ENCODE data around the gene IDH2.
"Not testable (repeated sequence)": the region's sequence is repeated elsewhere in the genome, so short reads cannot be mapped to it uniquely, and the experiment has no call there.

The IDH2 gene

DNA sequence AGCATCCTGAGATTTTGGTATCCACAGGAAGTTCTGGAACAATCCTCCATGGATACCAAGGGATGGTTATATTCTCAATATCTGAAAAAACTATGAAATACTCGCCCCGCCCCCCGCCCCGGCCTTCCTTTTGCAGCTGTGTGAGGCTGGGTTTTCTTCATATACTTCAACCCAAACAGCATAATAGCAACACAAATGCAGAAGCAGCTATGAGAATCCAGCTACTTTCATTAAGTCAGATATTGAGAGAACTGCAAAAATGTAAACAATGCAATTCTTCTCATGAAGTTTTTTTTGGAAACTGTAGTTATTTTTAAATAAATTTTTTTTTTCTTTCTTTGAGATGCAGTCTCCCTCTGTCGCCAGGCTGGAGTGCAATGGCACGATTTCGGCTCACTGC, 10.9 kb upstream of the IDH2 start:
- DNase-seq, result no peak

DNA sequence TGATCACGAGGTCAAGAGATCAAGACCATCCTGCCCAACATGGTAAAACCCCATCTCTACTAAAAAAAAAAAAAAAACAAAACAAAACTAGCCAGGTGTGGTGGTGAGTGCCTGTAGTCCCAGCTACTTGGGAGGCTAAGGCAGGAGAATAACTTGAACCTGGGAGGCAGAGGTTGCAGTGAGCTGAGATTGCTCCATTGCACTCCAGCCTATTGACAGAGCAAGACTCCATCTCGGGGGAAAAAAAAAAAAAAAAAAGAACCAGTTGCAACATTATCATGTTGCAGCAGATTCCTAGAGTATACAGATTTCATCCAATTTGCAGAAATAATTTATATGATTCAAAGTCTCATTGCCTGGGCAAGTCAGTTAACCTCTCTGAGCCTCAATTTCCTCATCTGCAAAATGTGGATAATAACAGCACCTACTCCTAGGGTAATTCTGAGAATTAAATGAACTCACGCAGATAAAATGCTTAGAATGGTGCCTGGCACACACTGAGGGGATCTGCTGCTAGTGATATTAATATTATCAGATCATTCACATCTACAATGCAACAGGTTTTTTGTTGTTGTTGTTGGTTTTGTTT, 7.0 kb upstream of the IDH2 start:
- DNase-seq, result not testable (repeated sequence)

DNA sequence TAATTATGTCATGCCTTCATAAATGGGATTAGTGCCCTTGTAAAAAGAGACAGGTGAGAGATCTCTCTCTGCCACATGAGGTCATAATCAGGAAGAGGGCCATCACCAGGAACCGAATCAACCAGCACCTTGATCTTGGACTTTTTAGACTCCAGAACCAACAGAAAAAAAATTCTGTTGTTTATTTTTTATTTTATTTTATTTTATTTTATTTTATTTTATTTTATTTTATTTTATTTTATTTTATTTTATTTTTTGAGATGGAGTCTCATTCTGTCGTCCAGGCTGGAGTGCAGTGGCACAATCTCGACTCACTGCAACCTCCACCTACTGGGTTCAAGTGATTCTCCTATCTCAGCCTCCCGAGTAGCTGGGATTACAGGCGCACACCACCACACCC, 5.8 kb upstream of the IDH2 start:
- DNase-seq, result not testable (repeated sequence)

DNA sequence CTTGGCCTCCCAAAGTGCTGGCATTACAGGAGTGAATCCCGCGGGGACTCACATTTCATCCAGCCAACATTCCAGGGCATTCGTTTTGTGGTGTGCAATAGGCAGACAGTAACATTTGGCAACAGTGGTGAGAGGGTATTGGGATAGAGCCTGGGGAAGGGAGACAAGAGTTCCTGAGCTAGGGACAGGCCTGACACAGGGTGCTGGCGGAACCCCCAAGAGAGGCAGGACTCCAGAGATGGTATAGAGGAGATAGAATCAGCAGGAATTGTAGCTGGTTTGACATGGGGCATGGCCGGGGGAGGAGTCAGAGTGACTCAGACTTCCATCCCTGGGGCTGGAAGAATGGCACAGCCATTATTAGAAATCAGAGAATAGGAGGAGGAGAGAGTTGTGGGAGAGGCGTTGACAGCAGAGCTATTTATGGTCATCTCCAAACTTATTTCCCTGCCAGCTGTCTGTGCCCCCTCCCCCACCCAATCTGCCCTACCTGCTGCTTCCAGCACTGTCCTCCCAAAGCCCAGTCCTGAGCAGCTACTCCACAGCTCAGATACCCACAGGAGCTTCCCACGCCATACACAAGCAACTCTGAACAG, 4.4 kb upstream of the IDH2 start:
- peak; percentile 65 for DNase-seq

DNA sequence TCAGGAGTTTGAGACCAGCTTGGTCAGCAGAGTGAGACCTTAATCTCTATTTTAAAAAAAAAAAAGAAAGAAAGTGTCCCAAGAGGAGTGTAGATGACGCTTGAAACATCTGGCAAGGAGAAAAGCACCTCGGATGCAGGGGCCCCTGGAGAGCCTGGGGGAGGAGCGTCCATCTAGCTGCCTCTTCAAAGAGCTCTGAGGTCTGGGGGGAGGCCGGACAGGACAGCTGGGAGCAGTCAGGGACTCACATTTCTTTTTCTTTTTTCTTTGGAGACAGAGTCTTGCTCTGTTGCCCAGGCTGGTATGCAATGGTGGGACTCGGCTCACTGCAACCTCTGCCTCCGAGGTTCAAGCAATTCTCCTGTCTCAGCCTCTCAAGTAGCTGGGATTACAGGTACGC, 3.3 kb upstream of the IDH2 start:
- DNase-seq, result no peak

DNA sequence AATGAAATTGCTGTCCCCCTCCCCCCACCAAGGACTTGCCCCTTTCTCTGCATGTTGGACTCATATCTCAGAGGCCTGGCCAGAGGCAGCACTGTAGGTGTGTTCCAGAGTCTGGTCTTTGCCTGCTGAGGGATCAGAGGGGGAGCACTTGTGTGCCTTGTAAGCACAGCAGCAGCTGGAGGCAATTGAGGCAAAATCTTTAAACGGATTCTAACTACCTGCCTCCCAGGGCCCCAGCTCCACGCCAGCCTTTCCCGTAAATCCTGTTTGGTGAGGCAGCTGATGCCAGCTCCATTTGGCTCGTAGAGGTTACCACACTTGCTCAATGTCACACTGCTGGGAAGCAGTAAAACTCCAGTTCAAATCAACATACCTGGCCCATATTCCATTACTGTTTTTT, 2.3 kb upstream of the IDH2 start:
- DNase-seq, result no peak

DNA sequence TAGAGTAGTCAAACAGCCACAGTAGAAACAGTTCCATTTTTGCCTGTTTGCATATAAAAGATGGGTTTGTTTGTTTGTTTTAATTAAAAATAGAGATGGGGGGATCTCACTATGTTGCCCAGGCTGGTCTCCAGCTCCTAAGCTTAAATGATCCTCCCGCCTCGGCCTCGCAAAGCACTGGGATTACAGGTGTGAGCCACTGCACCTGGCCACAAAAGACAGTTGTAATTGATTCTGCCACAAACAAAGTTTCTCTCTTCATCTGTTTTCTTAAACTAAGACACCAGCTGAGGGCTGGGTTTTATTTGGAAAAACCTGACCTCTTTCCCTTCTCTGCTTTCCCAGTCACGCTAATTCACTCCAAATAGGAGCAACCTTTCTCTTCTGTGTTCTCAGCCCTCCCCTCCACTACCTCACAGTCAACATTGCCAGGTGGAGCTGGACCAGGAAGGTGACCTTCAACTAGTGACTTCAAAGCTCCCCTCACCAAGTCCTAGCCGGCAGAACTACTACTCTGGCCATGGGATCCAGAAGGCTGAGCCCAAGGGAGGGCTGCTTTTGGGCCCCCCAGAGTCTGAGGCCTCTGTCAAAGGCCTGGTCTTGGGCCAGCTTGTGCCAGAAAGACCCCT, 1.5 kb upstream of the IDH2 start:
- DNase-seq, result no peak

DNA sequence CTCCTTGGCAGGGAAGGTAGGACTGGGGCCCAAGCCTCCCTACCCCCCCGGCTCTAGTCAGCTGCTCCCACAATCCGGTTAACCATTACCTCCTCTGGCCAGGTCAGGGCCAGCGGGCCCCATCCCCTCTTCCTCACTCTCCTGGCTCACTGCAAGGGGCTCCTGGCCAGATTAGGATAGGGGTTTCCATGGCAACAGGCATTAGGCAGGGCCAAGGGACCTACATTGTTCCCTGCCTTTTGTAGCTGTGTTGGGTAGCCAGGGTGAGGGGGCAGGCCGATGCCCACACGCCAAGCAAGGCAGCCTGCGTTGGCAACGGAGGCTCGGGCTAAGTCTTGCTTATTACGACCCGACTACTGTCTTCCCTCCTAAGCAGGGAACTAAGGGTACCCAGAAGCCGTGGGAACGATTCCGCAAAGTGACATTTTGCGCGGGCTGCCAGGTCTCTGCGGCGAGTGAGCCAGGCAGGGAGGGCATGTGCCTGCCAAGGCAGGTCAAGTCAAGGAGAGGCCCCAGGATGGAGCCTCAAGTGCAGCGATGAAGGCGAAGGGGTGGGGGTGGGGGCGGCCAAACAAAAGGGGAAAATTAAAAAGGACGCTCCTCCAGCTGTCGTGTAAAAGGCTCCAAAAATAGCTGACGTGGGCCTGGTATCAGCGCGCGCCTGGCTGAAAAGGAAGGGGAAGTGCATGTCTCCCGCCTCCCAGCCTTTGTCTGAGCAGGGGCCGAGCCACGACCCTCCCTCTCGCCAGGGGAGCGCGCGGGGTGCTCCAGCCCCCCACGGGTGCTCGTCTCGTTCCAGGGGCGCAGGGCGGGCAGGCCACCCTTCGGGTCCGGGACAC, 919 bp downstream of the IDH2 start:
- peak; percentile 49 for DNase-seq

DNA sequence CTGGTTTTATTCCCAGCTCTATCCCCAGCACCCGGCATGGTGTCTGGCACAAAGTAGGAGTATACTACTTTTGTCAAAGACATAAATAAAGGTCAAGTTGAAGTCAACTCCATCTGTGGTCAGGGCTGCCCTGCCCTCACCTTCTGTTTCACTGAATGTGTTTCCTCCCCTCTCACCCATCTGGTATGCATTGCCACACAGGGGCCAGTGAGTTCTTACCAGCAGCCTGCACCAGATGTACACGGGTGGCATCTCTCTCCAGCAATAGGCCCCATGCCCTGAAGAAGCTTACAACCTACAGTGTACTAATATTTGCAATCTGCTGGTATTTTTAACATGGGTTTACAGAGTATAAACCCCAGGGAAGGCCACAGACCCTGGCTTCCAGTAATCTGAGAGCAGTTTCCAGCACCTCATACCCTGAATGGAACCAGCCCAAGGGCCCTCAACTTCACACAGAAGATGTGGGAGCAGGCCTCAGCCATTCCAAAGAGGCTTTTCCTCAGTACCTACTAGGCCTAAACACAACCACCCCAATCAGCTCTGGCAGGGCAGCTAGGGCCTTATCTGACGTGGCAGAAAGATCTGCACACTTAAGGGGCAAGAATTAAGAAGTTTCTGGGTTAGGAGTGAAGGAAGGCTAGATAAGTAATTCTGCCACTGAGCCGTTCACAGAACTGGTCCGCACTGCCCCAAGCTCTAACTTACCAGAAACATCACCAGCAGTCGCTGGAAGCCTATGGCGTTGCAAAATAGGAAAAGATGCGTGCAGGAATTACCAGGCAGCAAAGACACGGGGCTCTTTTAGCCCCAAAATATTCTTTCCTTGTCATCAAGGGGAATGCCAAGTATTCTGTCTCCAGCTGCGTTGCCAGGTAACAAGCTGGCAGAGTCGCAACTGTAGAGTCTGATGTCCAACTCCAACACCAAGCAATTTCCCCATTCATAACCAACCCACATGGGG, 2.1 kb downstream of the IDH2 start:
- DNase-seq, result peak; percentile 53

DNA sequence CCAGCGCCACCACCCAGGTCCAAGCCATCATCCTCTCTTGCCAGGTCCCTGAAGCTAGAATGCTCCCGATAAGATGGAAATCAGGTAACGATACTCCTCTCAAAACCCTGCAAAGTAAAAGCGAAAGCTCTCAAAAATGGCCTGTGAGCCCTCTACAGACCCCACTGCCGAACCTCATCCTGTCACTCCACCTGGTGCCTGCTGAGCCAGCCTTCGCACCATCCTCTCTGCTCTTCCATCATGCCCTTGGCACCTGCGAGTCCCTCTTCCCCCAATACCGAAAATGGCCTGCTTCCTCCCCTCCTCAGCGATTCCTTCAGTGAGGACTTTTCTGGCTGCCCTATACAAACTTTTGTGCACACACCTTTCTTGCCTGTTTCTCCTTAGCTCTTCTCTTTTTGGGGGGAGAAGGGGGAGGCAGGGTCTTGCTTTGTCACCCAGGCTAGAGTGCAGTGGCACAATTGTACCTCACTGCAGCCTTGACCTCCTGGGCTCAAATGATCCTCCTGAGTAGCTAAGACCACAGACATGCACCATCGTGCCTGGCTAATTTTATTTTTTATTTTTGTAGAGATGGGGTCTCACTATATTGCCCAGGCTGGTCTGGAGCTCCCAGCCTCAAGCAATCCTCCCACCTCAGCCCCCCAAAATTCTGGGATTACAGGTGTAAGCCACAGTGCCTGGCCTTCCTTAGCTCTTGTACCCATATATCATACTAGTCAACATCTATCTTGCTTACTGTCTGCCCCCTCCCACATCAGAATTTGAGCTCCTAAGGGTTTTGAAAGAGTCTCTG, 3.0 kb downstream of the IDH2 start:
- no peak for DNase-seq

DNA sequence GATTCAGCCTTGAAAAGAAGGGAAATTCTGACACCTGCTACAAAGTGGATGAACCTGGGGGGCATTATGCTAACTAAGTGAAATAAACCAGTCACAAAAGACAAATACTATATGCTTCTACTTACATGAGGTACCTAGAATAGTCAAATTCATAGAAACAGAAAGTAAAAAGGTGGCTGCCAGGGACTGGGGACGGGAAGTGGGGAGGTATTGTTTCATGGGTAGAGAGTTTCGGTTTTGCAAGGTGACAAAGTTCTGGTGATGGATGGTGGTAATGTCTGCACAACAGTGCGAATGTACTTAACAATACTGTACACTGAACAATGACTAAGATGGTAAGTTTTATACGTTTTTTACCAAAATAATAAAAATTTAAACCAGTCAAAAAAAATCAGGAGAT, 4.8 kb downstream of the IDH2 start:
- no peak for DNase-seq

DNA sequence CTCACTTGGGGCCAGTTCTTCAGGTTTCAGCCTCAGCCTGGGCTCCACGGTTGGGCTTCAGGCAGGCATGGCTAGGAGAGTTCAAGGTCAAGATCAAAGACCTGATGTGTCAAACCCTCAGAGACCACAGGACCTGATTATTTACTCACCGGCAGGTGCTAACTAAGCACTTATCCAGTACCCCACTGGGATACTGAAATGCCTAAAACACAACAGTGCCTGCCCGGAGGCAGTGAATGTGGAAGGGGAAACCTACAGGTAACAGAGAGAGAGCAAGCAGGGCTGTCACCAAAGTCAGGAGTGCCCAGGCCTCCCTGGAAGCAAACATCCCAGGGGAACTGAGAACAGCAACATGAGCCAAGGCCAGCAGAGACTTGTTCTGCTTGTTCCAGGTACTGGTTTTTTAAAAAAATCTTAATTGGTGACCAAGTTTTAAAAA, 6.7 kb downstream of the IDH2 start:
- no peak for DNase-seq

DNA sequence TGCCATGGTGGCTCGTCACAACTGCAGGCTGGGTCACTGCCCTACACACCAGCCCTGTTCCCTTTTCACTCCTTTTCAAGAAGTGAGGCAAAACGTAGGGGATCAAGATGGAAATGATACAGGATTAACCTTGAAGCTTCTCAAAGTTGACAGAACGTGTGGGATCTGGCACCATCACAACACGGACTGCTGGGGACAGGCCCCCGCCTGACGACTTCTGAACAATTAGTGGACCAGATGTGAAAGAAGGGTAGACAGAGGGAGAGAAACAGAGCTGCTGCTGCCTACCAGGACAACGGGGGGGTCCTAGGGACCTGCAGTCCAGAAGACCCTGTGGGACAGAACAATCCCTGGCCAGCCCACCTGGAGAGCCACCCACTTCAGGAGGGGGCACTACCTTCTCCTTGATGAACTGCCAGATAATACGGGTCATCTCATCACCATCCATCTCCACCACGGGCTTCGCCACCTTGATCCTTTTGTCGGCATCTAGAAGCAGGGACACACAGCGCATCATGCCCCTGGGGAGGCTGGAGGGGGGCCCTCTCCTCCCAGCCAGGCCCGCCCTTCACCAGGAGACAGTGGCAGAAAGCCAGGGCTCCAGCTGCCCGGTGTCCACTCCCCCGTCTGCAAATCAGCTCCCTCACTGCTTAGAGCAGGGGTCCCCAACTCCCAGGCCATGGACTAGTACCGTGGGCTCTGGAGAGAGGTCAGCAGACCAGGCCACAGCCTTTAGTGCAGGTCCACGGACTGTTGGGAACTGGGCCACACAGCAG, 10.9 kb downstream of the IDH2 start:
- DNase-seq, result no peak

DNA sequence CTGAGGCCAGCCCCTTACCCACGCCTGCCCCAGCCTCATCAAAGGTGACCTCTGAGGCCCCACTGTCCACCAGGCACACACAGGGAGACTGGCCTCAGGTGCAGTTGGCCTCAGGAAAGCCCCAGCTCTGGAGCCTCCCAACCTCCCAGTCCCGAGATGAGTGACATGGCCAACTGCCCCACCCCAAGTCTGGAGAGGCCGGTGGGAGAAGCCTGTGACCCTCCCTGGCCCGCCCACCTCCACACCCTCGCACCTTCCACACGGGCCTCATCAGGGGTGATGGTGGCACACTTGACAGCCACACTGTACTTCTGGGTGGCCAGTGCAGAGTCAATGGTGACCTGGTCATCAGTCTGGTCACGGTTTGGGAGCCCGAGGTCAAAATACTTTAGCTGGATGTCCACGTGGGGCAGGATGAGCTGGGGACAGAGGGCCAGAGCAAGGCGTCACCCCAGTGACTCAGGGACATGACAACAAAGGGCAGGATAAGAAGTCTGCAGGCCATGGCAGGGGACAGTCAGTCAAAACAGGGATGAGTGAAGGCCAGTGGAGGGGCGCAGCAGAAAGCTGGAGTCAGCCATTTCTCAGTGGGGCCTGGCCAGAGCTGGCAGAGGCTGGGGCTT, 11.9 kb downstream of the IDH2 start:
- DNase-seq, result no peak

DNA sequence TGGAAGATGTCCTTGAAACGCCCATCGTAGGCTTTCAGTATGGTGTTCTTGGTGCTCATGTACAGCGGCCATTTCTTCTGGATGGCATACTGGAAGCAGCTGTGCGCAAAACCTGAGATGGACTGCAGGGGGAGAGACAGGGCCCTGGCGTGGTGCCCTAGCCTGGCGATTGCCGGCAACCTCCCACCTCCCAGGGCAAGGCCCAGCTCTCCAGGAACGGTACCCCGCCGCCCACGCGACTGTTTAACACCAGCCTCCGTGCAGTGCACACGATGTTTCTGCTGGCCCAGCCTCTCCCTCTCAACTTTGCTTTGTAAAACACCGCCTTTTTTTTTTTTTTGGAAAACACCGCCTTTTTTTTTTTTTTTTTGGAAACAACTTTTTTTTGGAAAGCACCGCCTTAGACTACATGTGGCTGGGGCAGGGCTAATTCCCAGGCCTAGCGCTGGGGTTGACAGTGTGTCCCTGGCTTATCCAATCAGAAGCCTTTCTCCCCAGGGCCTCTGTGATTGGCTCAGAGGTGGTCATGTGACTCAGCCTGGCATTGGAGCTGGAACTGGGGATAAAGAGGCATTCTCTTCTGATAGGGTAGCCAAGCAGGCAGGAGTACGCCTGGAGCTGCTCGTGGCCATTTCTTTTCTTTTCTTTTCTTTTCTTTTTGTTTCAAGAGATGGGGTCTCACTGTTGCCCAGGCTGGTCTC, 14.7 kb downstream of the IDH2 start:
- DNase-seq, result peak; percentile 31

DNA sequence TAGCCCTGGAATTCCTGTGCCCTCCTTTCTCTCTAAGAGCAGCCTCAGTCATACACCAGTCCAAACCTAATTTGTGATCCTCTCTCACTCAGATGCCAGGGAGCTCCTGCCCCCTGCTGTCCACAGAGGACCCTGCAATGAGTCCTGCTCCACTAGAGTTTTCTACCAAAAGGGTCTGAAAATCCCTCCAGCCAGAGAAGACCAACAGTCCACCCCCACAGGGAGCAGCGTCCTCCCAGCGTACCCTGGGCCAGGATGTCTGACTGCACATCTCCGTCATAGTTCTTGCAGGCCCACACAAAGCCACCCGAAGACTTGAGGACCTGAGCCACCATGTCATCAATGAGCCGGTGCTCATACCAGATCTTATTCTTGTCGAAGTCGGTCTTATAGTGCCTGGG, 15.4 kb downstream of the IDH2 start:
- DNase-seq, result peak; percentile 38

DNA sequence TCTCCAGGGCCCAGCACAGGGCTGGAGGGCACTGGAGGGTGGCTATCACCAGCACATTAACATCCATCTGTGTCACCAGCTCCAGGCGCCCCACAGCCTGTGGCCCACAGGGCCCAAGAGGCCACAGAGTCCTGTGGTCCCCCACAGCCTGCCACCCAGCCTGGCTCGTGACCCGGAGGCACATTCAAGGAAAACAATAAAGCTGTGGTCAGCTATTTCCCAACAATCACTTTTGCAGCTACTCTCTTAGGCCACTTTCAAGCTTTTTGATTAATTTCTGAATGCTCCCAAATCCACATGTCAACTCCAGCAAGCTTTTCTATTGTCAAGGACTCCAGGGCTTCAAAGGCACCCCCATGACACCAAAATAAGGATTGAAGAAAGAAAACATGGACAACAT, 16.7 kb downstream of the IDH2 start:
- DNase-seq, result no peak

DNA sequence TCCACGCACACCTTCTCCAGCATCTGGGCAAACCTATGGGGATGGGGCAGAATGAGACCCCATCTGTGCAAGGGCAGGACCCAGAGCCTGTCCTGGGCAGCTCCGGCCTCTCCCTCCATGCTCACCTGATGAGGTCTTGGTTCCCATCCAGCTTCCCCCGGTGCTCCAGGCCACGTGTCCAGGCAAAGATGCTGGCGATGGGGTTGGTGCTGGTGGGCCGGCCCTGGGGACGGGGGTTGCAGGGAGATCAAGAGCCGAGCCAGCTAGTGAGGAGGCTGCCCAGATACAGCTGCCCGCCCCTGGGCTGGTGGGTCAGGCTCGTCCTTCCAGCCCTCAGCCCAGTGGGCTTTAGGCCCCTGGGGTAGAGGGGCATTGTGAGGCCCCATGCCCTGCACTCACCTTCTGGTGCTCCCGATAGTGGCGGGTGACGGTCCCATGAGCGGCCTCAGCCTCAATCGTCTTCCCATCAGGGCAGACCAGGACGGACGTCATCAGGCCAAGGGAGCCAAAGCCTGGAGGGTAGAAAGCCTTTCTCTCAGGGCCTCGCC, 17.3 kb downstream of the IDH2 start:
- DNase-seq, result no peak

DNA sequence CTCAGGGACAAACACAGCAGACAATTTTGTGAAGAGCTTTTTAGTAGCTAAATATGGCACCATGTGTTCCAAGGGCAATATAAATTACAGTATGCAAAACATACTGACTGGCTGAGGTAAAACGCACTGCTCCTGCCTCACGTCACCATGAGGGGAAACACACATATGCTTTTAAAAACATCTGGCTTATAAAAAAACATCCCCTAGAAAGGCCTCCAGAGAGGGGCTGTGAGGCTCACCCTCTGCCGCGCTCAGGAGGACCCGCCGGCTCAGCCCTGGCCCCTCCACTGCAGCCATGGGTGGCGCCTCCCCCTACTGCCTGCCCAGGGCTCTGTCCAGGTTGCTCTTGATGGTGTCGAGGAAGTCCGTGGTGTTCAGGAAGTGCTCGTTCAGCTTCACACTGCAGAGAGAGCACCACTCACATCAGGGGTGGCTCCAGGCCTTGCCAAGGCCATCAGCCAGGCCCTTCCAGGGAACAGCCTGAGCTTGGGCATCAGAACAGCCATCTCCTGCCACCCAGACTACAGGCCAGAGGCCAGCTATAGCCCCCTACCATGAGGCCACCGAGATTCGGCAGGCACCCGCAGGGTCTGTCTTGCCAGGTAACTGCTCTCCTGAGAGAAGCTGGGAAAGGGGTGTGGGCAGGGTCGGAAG, 18.2 kb downstream of the IDH2 start:
- DNase-seq, result no peak

Measured in fibroblast of skin of right biceps (primary cell).